HepG2 (cell line): Measurements from ENCODE around the gene SIRT7. TPM values are rescaled to one million over a fixed set of nuclear protein-coding genes. Genes with fewer than 3 reads are reported as not detected.

Source experiments
- ATAC-seq: fragments of 200-7000 bp; cut with Tn5 transposase; 3 replicates; pipeline ENCODE4 v1.9.1; 2020; ENCODE audit warnings: mild to moderate bottlenecking, moderate library complexity
- BruUV-seq: library from RNA; stranded (reverse); fragments of 400-500 nt; replicated peaks from 2 replicates; lab custom pipeline; 2021; lab: Mats Ljungman, UMichigan
- CTCF ChIA-PET: fragments of 300-600 bp; formaldehyde crosslinking; extraction: SDS; loops from one replicate; lab custom pipeline; 2021; ENCODE audit warnings: low total read pairs, inconsistent platforms, low intra/inter-chr PET ratio; lab: Yijun Ruan, JAX
- POLR2A ChIA-PET: fragments of 350-600 bp; sonication (Branson Sonifier 250); formaldehyde crosslinking; loops from one replicate; lab custom pipeline; 2020; ENCODE audit warnings: antibody characterized with exemption, inconsistent platforms; lab: Yijun Ruan, JAX
- DNase-seq: peaks from one replicate; pipeline ENCODE4 v3.0.0-alpha.2; 2015; ENCODE audit warnings: low spot score
- FAIRE-seq: peaks from 3 replicates; lab custom pipeline; 2011; peaks lifted over from hg19 to GRCh38; lab: Jason Lieb, UNC
- H2AFZ ChIP-seq: one replicate; pipeline ENCODE4 v1.6.1; 2011; ENCODE audit warnings: low read length, inconsistent platforms
- H3K27ac ChIP-seq: fragments of 300-600 bp; 3 replicates; pipeline ENCODE4 v1.8.0; 2011; ENCODE audit warnings: mixed run types, mild to moderate bottlenecking, mixed read lengths, low read length, inconsistent platforms; ENCODE audit not compliant: insufficient read depth; ENCODE audit errors: extremely low read length
- H3K27me3 ChIP-seq, 2 experiments: fragments of 200-600 bp in 1 of 2; 2 replicates in 1 of 2; 3 replicates in 1 of 2; pipeline versions ENCODE4 v1.6.0 to v1.8.0; 2011; ENCODE audit warnings: low read length in 2 of 2, mild to moderate bottlenecking in 2 of 2, moderate library complexity in 2 of 2, inconsistent platforms in 1 of 2; ENCODE audit not compliant: insufficient read depth in 2 of 2, control insufficient read depth in 1 of 2
- H3K36me3 ChIP-seq, 2 experiments: fragments of 200-600 bp in 1 of 2; replicated peaks in 1 of 2; 2 replicates in 1 of 2; 3 replicates in 1 of 2; pipeline versions ENCODE4 v1.5.1 to v1.8.0; 2011; ENCODE audit warnings: low read length in 2 of 2, inconsistent platforms in 1 of 2; ENCODE audit not compliant: insufficient read depth in 2 of 2, control insufficient read depth in 1 of 2
- H3K4me1 ChIP-seq: 2 replicates; pipeline ENCODE4 v1.5.1; 2012; ENCODE audit warnings: low read length, inconsistent platforms; ENCODE audit not compliant: insufficient read depth
- H3K4me2 ChIP-seq: 2 replicates; pipeline ENCODE4 v1.6.0; 2011; ENCODE audit warnings: low read depth, low read length, inconsistent platforms
- H3K4me3 ChIP-seq, 3 experiments: fragments of 200-600 bp in 1 of 3; sonication (generic), shearing (Covaris generic) in 1 of 3; replicated peaks in 1 of 3; 2 replicates each; pipeline ENCODE4 v1.5.1; 2011 to 2016; ENCODE audit warnings: low read length in 3 of 3, inconsistent platforms in 2 of 3, low read depth in 2 of 3, mild to moderate bottlenecking in 2 of 3, control low read depth in 1 of 3, mixed read lengths in 1 of 3; ENCODE audit not compliant: insufficient read depth in 1 of 3
- H3K79me2 ChIP-seq: one replicate; pipeline ENCODE4 v1.6.1; 2011; ENCODE audit warnings: low read length, inconsistent platforms; ENCODE audit not compliant: insufficient read depth
- H3K9ac ChIP-seq: 2 replicates; pipeline ENCODE4 v1.6.0; 2011; ENCODE audit warnings: mild to moderate bottlenecking, low read depth, low read length, inconsistent platforms; ENCODE audit not compliant: insufficient read depth
- H3K9me3 ChIP-seq: 2 replicates; pipeline ENCODE4 v1.5.1; 2012; ENCODE audit warnings: mild to moderate bottlenecking, low read length
- H4K20me1 ChIP-seq: 2 replicates; pipeline ENCODE4 v1.6.0; 2011; ENCODE audit warnings: inconsistent platforms, mild to moderate bottlenecking, low read length, moderate library complexity; ENCODE audit not compliant: insufficient read depth
- AGO2 ChIP-seq: fragments of 200-400 bp; formaldehyde crosslinking; optimal IDR thresholded peaks from 2 replicates; pipeline ENCODE3; 2017; ENCODE audit warnings: mild to moderate bottlenecking, low read depth, low read length, moderate library complexity
- POLR2A ChIP-seq, 2 experiments: IDR thresholded peaks; 2 replicates each; pipeline ENCODE4 v1.6.1; 2011; ENCODE audit warnings: low read depth in 2 of 2, low read length in 2 of 2, mild to moderate bottlenecking in 1 of 2, moderate library complexity in 1 of 2; ENCODE audit not compliant: insufficient read depth in 1 of 2
- RBFOX2 ChIP-seq: fragments of 200-400 bp; formaldehyde crosslinking; IDR thresholded peaks from 2 replicates; pipeline ENCODE4 v1.6.1; 2017; ENCODE audit warnings: low read depth, mild to moderate bottlenecking, low read length
- SOX5 ChIP-seq: IDR thresholded peaks from 2 replicates; pipeline ENCODE4 v1.6.1; 2016; ENCODE audit warnings: borderline replicate concordance
- WGBS: methylation state at CpG from one replicate; pipeline ENCODE4 v1.1.6; 2017; ENCODE audit warnings: low lambda C conversion rate; 5-methylcytosine and 5-hydroxymethylcytosine counted together
- in situ Hi-C: cut with HindIII; loops from 2 replicates; pipeline ENCODE4 v1.10.0; 2017; ENCODE audit warnings: low pct_unique_long_range_greater_than_20kb; ENCODE audit not compliant: extremely low pct_ligation_motif_present
- intact Hi-C: fragments of 100-400 bp; cut with micrococcal nuclease; formaldehyde crosslinking; loops from one replicate; pipeline ENCODE4 v1.10.0; 2022; ENCODE audit not compliant: unreplicated experiment
- polyA plus RNA-seq, 8 experiments: library from polyadenylated mRNA; depleted of rRNA in 3 of 8; stranded (reverse) in 7 of 8; unstranded in 1 of 8; fragments of >200 nt; fragmentation: Illumina TruSeq in 4 of 8; extraction: Trizol in 4 of 8; gene quantifications; 2 replicates each; pipeline versions ENCODE4 v1.2.1 to v1.2.3, GENCODE V29; 2011 to 2016; ENCODE audit warnings: low read depth in 4 of 8, missing spikeins in 1 of 8, mixed read lengths in 1 of 8; ENCODE audit not compliant: insufficient read depth in 1 of 8
- total RNA-seq, 5 experiments: library from RNA; depleted of rRNA; stranded (reverse); fragments of >200 nt; fragmentation: Illumina TruSeq; extraction: Trizol; gene quantifications; 2 replicates each; pipeline ENCODE4 v1.2.3, GENCODE V29; 2016; ENCODE audit warnings: low read depth in 1 of 5
- TF ChIP-seq, protein P1 (sequence below): sonication (generic); formaldehyde crosslinking; IDR thresholded peaks from 2 replicates; pipeline ENCODE4 v1.4.0; 2020; ENCODE audit warnings: missing genetic modification reagents

The SIRT7 gene
- total and polyA plus RNA-seq, 2 of the 13 experiments (the other 11 are each of a cell fraction or from before 2014, with no cell fraction given), result 8.3 to 24.8 TPM

DNA sequence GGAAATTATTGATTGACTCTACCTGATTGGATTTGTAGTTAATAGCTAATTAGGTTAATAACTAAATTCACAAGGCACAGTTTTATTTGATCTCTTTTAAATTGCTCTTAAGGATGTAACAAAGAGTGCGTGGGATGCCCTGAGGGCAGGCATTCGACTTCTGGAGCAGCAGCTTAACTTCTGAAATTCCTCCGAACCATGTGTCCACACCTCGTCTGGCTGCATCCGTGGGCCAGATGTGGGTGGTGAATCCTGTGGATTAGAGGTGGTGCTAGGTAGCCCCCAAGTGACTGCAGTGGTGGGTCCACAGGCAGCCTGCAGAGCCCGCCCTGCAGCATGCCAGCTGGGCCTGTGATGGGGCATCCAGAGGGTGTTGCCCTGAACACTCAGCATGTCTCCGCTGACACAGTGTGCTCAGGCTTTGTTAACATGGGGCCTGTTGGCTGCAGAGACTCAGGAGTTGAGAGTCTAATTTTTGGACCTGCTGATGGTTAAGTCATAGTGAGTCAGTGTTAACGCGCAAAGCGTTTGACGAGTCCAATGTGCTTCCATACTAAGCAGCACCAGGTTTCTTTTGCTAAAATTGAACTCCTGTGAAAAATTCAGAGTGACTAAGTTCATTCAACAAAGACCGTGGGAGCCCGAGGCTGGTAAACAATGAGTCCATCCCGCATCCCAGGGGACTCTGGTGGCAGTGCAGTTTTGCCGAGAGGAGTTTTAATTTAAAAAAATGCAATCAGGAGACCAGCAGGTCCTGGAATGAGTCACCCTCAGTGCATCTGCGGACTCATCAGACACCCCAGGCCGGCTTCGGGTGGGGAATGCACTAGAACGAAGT lies 19.7 kb downstream of the SIRT7 start:
- Histone ChIP-seq H3K79me2 (no peaks in the 10 kb centered on the region), H2AFZ (no peak overlapping the region), H3K27ac (no peak overlapping the region), H3K36me3 (peaks cover 17 to 35% of the 10 kb centered on the region in 2 experiments; a peak in 4 of 5 replicates), H3K4me1 (peaks cover 18% of the 10 kb centered on the region), H3K27me3 (no peaks in the 10 kb centered on the region), H3K4me2 (no peak overlapping the region), H4K20me1 (no peaks in the 10 kb centered on the region; the same call in 1 of the 2 replicates), H3K9ac (no peak overlapping the region), H3K9me3 (no peaks in the 10 kb centered on the region), H3K4me3 (no peak overlapping the region)
- ChIA-PET CTCF (no interaction called here), POLR2A (interaction anchor here (1.0 to 1.5 kb wide), 3 partner anchors 12 to 38 kb away, joined by 3 to 4 read pairs (median 3); no protein-coding TSS in a partner anchor)
- no TSS peak for BruUV-seq
- no peak for DNase-seq
- ATAC-seq, result peak; percentile 0
- WGBS, result 84% methylated on average over 19 of the region's 19 CpGs
- FAIRE-seq, result no peak
- in situ Hi-C loops, result no loop called here
- TF ChIP-seq AGO2 (peak; percentile 10), POLR2A (IDR thresholded peaks at IDR 0.05; ENCODE audit: insufficient read depth in 1 of 2, low read depth in 2 of 2, low read length in 2 of 2) (peak in 1 of 2 experiments; percentile 11; a peak in 2 of 4 replicates), SOX5 (CRISPR knock-in tag) (no peak), RBFOX2 (peak; percentile 40; the same call in 1 of the 2 replicates)
- TF ChIP-seq, protein P1, sequence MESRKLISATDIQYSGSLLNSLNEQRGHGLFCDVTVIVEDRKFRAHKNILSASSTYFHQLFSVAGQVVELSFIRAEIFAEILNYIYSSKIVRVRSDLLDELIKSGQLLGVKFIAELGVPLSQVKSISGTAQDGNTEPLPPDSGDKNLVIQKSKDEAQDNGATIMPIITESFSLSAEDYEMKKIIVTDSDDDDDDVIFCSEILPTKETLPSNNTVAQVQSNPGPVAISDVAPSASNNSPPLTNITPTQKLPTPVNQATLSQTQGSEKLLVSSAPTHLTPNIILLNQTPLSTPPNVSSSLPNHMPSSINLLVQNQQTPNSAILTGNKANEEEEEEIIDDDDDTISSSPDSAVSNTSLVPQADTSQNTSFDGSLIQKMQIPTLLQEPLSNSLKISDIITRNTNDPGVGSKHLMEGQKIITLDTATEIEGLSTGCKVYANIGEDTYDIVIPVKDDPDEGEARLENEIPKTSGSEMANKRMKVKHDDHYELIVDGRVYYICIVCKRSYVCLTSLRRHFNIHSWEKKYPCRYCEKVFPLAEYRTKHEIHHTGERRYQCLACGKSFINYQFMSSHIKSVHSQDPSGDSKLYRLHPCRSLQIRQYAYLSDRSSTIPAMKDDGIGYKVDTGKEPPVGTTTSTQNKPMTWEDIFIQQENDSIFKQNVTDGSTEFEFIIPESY (CRISPR knock-in tag), result 0 out of 2 replicates have a peak, but pooled peaks have one; percentile 28
- intact Hi-C loops, result no loop called here
